ENCODE results near the gene ASTN2.

The ASTN2 gene

GRCh38 chr9:117093891-117094844 lies 320.7 kb downstream of the ASTN2 start:
- DNase-seq (ENCODE audit: extremely low spot score), result no peak
- no peak for TF ChIP-seq CTCF (IDR thresholded peaks at IDR 0.05; ENCODE audit: control extremely low read depth, extremely low read depth, low read depth, missing control alignments)
- CTCF ChIA-PET, result interaction anchor here (1.3 kb wide), 1 partner anchor 10 kb away, joined by 5 read pairs; no protein-coding TSS in a partner anchor
- POLR2A ChIA-PET, result interaction anchor here (0.6 kb wide), 1 partner anchor 23 kb away, joined by 3 read pairs; no protein-coding TSS in a partner anchor

- no peak for DNase-seq (ENCODE audit: extremely low spot score)
- POLR2A ChIA-PET, result no interaction called here
- CTCF ChIA-PET, result no interaction called here
- no peak for TF ChIP-seq CTCF (IDR thresholded peaks at IDR 0.05; ENCODE audit: control extremely low read depth, extremely low read depth, low read depth, missing control alignments)
Measured at GRCh38 chr9:117092582-117092981, 322.3 kb downstream of the ASTN2 start.

GRCh38 chr9:117091529-117091928 lies 323.3 kb downstream of the ASTN2 start:
- ChIA-PET POLR2A (no interaction called here), CTCF (no interaction called here)
- TF ChIP-seq CTCF (IDR thresholded peaks at IDR 0.05; ENCODE audit: control extremely low read depth, extremely low read depth, low read depth, missing control alignments), result no peak
- DNase-seq (ENCODE audit: extremely low spot score), result no peak

GRCh38 chr9:117088786-117089185 lies 326.1 kb downstream of the ASTN2 start:
- TF ChIP-seq CTCF (IDR thresholded peaks at IDR 0.05; ENCODE audit: control extremely low read depth, extremely low read depth, low read depth, missing control alignments), result no peak
- ChIA-PET POLR2A (no interaction called here), CTCF (interaction anchor here (1.0 to 1.4 kb wide), 4 partner anchors 12 to 42 kb away, joined by 3 read pairs; no protein-coding TSS in a partner anchor)
- no peak for DNase-seq (ENCODE audit: extremely low spot score)

- DNase-seq (ENCODE audit: extremely low spot score), result no peak
- ChIA-PET POLR2A (no interaction called here), CTCF (interaction anchor here (1.0 to 1.4 kb wide), 4 partner anchors 11 to 42 kb away, joined by 3 read pairs; no protein-coding TSS in a partner anchor)
- TF ChIP-seq CTCF (IDR thresholded peaks at IDR 0.05; ENCODE audit: control extremely low read depth, extremely low read depth, low read depth, missing control alignments), result no peak
Measured at GRCh38 chr9:117088140-117088539, 326.7 kb downstream of the ASTN2 start.

GRCh38 chr9:117084221-117084620 lies 330.6 kb downstream of the ASTN2 start:
- TF ChIP-seq CTCF (IDR thresholded peaks at IDR 0.05; ENCODE audit: control extremely low read depth, extremely low read depth, low read depth, missing control alignments), result no peak
- no peak for DNase-seq (ENCODE audit: extremely low spot score)
- ChIA-PET CTCF (interaction anchor here (0.8 to 2.3 kb wide), 3 partner anchors 10 to 21 kb away, joined by 3 to 6 read pairs (median 4); no protein-coding TSS in a partner anchor), POLR2A (no interaction called here)

Measured in GM10248 (cell line).